Endothelial cell of umbilical vein (primary cell): ENCODE data around the gene SNX25. TPM values are rescaled to one million over a fixed set of nuclear protein-coding genes. Genes with fewer than 3 reads are reported as not detected.

Source experiments
- BruUV-seq: library from RNA; stranded (reverse); fragments of 400-500 nt; replicated peaks from 2 replicates; lab custom pipeline; 2021; lab: Mats Ljungman, UMichigan
- CTCF ChIA-PET: fragments of 300-600, 350-600 bp; sonication (Branson Sonifier 250); formaldehyde crosslinking; loops from one replicate; lab custom pipeline; 2021; ENCODE audit warnings: antibody characterized with exemption, inconsistent platforms; lab: Charles Lee
- POLR2A ChIA-PET: fragments of 300-600, 350-600 bp; sonication (Branson Sonifier 250); formaldehyde crosslinking; loops from one replicate; lab custom pipeline; 2021; ENCODE audit warnings: antibody characterized with exemption, inconsistent platforms; lab: Charles Lee
- DNase-seq: peaks from one replicate; pipeline ENCODE4 v3.0.0-alpha.2; 2011; ENCODE audit warnings: low read depth, low spot score
- FAIRE-seq: peaks from 2 replicates; lab custom pipeline; 2011; peaks lifted over from hg19 to GRCh38; lab: Jason Lieb, UNC
- H2AFZ ChIP-seq: 2 replicates; pipeline ENCODE4 v1.6.0; 2012; ENCODE audit warnings: low read depth, low read length, control low read depth, inconsistent platforms
- H3K27ac ChIP-seq: 2 replicates; pipeline ENCODE4 v1.5.1; 2011; ENCODE audit warnings: low read depth, mild to moderate bottlenecking, control low read depth, low read length, moderate library complexity; ENCODE audit not compliant: insufficient read depth
- H3K27me3 ChIP-seq, 2 experiments: 2 replicates each; pipeline versions ENCODE4 v1.6.0 to v1.6.1; 2011; ENCODE audit warnings: low read length in 2 of 2, mixed read lengths in 1 of 2; ENCODE audit not compliant: control insufficient read depth in 2 of 2, insufficient read depth in 2 of 2
- H3K36me3 ChIP-seq, 2 experiments: 2 replicates in 1 of 2; 3 replicates in 1 of 2; pipeline ENCODE4 v1.5.1; 2011; ENCODE audit warnings: low read length in 2 of 2, mild to moderate bottlenecking in 1 of 2, moderate library complexity in 1 of 2; ENCODE audit not compliant: control insufficient read depth in 2 of 2, insufficient read depth in 2 of 2; ENCODE audit errors: extremely low read depth in 1 of 2
- H3K4me1 ChIP-seq: 3 replicates; pipeline ENCODE4 v1.5.1; 2011; ENCODE audit warnings: mild to moderate bottlenecking, low read length; ENCODE audit not compliant: control insufficient read depth, insufficient read depth; ENCODE audit errors: extremely low read depth
- H3K4me2 ChIP-seq: 2 replicates; pipeline ENCODE4 v1.6.1; 2011; ENCODE audit warnings: low read length, control low read depth, mixed read lengths; ENCODE audit not compliant: insufficient read depth
- H3K4me3 ChIP-seq, 3 experiments: fragments of 200-600 bp in 1 of 3; sonication (generic), shearing (Covaris generic) in 1 of 3; replicated peaks in 1 of 3; 2 replicates each; pipeline ENCODE4 v1.5.1; 2011 to 2016; ENCODE audit warnings: control low read depth in 3 of 3, low read length in 3 of 3, mild to moderate bottlenecking in 2 of 3, inconsistent platforms in 1 of 3, low read depth in 1 of 3, moderate library complexity in 1 of 3; ENCODE audit not compliant: insufficient read depth in 1 of 3
- H3K79me2 ChIP-seq: 2 replicates; pipeline ENCODE4 v1.6.0; 2012; ENCODE audit warnings: low read length, inconsistent platforms; ENCODE audit not compliant: control insufficient read depth, insufficient read depth
- H3K9ac ChIP-seq: replicated peaks from 2 replicates; pipeline ENCODE3; 2011; ENCODE audit warnings: low read length, control low read depth; ENCODE audit not compliant: insufficient read depth; ENCODE audit errors: extremely low read depth
- H3K9me1 ChIP-seq: replicated peaks from 3 replicates; pipeline ENCODE4 v1.6.0; 2011; ENCODE audit warnings: mild to moderate bottlenecking, low read length; ENCODE audit not compliant: control insufficient read depth, insufficient read depth; ENCODE audit errors: extremely low read depth
- H3K9me3 ChIP-seq: replicated peaks from 2 replicates; pipeline ENCODE4 v1.5.1; 2012; ENCODE audit warnings: low read length, inconsistent platforms; ENCODE audit not compliant: control insufficient read depth, insufficient read depth
- H4K20me1 ChIP-seq: replicated peaks from 2 replicates; pipeline ENCODE3; 2011; ENCODE audit warnings: mild to moderate bottlenecking, low read length; ENCODE audit not compliant: control insufficient read depth, insufficient read depth; ENCODE audit errors: extremely low read depth
- EZH2 ChIP-seq: IDR thresholded peaks from 2 replicates; pipeline ENCODE4 v1.6.1; 2012; ENCODE audit warnings: borderline replicate concordance, low read depth, mild to moderate bottlenecking, moderate library complexity, low read length, inconsistent platforms; ENCODE audit not compliant: severe bottlenecking
- FOS ChIP-seq: IDR thresholded peaks from 2 replicates; pipeline ENCODE4 v1.6.1; 2011; ENCODE audit warnings: mild to moderate bottlenecking, low read length, moderate library complexity, borderline replicate concordance; ENCODE audit not compliant: insufficient read depth
- GATA2 ChIP-seq: IDR thresholded peaks from 2 replicates; pipeline ENCODE4 v1.7.0; 2011; ENCODE audit warnings: low read depth, mild to moderate bottlenecking, moderate library complexity, mixed read lengths, low read length; ENCODE audit not compliant: insufficient read length, insufficient read depth
- JUN ChIP-seq: IDR thresholded peaks from 2 replicates; pipeline ENCODE4 v1.6.1; 2011; ENCODE audit warnings: borderline replicate concordance, low read depth; ENCODE audit not compliant: insufficient read length, insufficient read depth
- MYC ChIP-seq: IDR thresholded peaks from one replicate; pipeline ENCODE4 v1.6.1; 2011; ENCODE audit warnings: mild to moderate bottlenecking, low read depth, low read length
- POLR2A ChIP-seq: IDR thresholded peaks from 2 replicates; pipeline ENCODE4 v1.6.1; 2012; ENCODE audit warnings: low read depth, mild to moderate bottlenecking, control low read depth, low read length
- POLR2AphosphoS5 ChIP-seq: IDR thresholded peaks from 2 replicates; pipeline ENCODE4 v1.6.1; 2012; ENCODE audit warnings: low read depth, mild to moderate bottlenecking, control low read depth, low read length, moderate library complexity; ENCODE audit not compliant: insufficient read depth
- dilution Hi-C: fragments of 300-500 bp; cut with MboI; formaldehyde crosslinking; loops from one replicate; pipeline ENCODE4 v1.15.0; 2019; ENCODE audit warnings: low sequenced_read_pairs; ENCODE audit not compliant: extremely low pct_ligation_motif_present
- intact Hi-C: fragments of 100-400 bp; cut with micrococcal nuclease; formaldehyde crosslinking; loops from one replicate; pipeline ENCODE4 v1.10.0; 2022
- polyA plus RNA-seq, 4 experiments: library from polyadenylated mRNA; depleted of rRNA in 3 of 4; stranded (reverse) in 3 of 4; unstranded in 1 of 4; fragments of >200 nt; gene quantifications; 2 replicates each; pipeline versions ENCODE4 v1.2.1 to v1.2.3, GENCODE V29; 2011 to 2012; ENCODE audit warnings: missing spikeins in 1 of 4
- total RNA-seq: library from RNA; stranded (reverse); gene quantifications from 2 replicates; pipeline ENCODE4 v1.2.3, GENCODE V29; 2021
- TF ChIP-seq, protein P1 (sequence below): IDR thresholded peaks from 2 replicates; pipeline ENCODE4 v1.6.1; 2011; ENCODE audit not compliant: insufficient read depth, insufficient read length
- TF ChIP-seq, protein P2 (sequence below), 2 donors: IDR thresholded peaks; 1 replicate in 1 of 2; 2 replicates in 1 of 2; pipeline ENCODE4 v1.5.1; 2011; ENCODE audit warnings: low read length in 2 of 2, mild to moderate bottlenecking in 2 of 2, moderate library complexity in 2 of 2, control low read depth in 1 of 2, inconsistent platforms in 1 of 2, low read depth in 1 of 2; ENCODE audit not compliant: insufficient read depth in 1 of 2; ENCODE audit errors: extremely low read depth in 1 of 2

The SNX25 gene
- total and polyA plus RNA-seq, 2 donors (not counting 3 experiments of a cell fraction or from before 2014, with no cell fraction given) = 6.6 to 16.1 TPM

DNA sequence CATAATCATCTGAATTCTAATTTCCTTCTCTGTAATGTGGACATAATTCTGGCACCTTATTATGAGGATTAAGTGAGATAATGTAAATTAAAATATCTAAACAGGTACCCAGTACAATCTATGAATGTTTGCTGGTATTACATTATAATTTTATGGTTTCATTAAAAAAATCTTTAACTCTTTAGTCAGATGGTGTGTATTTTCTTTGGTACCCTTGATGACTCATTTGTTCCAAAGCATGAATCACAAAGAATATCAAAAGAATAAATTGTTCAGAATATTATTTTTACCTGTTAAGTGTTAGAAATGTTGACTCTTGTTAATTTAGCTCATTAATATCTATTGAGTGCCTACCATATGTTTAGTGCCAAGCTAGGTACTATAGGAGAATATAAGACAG, 74.3 kb downstream of the SNX25 start:
- ChIA-PET POLR2A (no interaction called here), CTCF (interaction anchor here (0.9 to 1.4 kb wide), 2 partner anchors 12 to 16 kb away, joined by 3 read pairs; no protein-coding TSS in a partner anchor)
- H3K4me1 ChIP-seq = peaks cover 12% of the 10 kb centered on the region
- peak; percentile 73 for DNase-seq
- no peak overlapping the region for H3K9ac ChIP-seq
- no peak overlapping the region for H3K4me3 ChIP-seq
- intact Hi-C loops = no loop called here
- no peaks in the 10 kb centered on the region for H3K9me1 ChIP-seq
- H2AFZ ChIP-seq = no peak overlapping the region
- peak; percentile 52 for FAIRE-seq
- TF ChIP-seq, protein P1, sequence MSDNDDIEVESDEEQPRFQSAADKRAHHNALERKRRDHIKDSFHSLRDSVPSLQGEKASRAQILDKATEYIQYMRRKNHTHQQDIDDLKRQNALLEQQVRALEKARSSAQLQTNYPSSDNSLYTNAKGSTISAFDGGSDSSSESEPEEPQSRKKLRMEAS = no peak
- TF ChIP-seq EZH2 (no peak), JUN (peak; percentile 86), FOS (peak; percentile 96), POLR2AphosphoS5 (no peak), POLR2A (no peak), MYC (no peak), GATA2 (no peak)
- TF ChIP-seq, protein P2, sequence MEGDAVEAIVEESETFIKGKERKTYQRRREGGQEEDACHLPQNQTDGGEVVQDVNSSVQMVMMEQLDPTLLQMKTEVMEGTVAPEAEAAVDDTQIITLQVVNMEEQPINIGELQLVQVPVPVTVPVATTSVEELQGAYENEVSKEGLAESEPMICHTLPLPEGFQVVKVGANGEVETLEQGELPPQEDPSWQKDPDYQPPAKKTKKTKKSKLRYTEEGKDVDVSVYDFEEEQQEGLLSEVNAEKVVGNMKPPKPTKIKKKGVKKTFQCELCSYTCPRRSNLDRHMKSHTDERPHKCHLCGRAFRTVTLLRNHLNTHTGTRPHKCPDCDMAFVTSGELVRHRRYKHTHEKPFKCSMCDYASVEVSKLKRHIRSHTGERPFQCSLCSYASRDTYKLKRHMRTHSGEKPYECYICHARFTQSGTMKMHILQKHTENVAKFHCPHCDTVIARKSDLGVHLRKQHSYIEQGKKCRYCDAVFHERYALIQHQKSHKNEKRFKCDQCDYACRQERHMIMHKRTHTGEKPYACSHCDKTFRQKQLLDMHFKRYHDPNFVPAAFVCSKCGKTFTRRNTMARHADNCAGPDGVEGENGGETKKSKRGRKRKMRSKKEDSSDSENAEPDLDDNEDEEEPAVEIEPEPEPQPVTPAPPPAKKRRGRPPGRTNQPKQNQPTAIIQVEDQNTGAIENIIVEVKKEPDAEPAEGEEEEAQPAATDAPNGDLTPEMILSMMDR (IDR thresholded peaks at IDR 0.05; ENCODE audit: extremely low read depth in 1 of 2, insufficient read depth in 1 of 2, low read depth in 1 of 2, low read length in 2 of 2) = no peak
- H3K36me3 ChIP-seq = peaks cover 0 to 2% of the 10 kb centered on the region in 2 experiments
- H3K27ac ChIP-seq = no peak overlapping the region
- peaks cover 2% of the 10 kb centered on the region for H3K79me2 ChIP-seq
- no peak overlapping the region for H3K4me2 ChIP-seq
- dilution Hi-C loops = loop anchor here (25.0 kb wide), 1 partner anchor 104 kb away; the partner anchor contains the start of genes ANKRD37 and LRP2BP
- no peaks in the 10 kb centered on the region for H3K27me3 ChIP-seq
- no peaks in the 10 kb centered on the region for H4K20me1 ChIP-seq
- no TSS peak for BruUV-seq
- H3K9me3 ChIP-seq = no peaks in the 10 kb centered on the region
